GM21367 (cell line): ENCODE measurements around the gene FAM20C.

Source experiments
- ATAC-seq: cut with Tn5 transposase; IDR thresholded peaks from one replicate; pipeline ENCODE4 v1.9.1; 2021; ENCODE audit not compliant: unreplicated experiment

FAM20C gene

GRCh38 chr7:208130-208673 lies 15.8 kb downstream of the FAM20C start:
- no peak for ATAC-seq

DNA sequence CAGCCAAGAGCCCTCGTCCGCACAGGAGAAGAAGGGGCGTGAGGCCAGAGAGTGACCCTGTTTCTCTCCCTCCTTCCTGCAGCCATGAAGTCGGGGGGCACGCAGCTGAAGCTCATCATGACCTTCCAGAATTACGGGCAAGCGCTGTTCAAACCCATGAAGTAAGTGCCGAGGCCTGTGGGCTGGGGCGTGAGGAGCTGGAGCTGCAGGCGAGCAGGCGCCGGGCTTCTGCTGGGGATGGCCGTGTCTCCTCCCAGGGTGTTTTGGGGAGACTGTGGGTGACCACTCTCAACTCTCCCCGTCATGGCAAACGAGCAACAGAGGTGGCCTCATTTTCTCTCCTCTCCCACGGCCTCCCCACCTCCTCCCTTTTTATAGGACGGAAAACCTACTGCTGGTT lies 16.4 kb downstream of the FAM20C start:
- ATAC-seq = no peak

DNA sequence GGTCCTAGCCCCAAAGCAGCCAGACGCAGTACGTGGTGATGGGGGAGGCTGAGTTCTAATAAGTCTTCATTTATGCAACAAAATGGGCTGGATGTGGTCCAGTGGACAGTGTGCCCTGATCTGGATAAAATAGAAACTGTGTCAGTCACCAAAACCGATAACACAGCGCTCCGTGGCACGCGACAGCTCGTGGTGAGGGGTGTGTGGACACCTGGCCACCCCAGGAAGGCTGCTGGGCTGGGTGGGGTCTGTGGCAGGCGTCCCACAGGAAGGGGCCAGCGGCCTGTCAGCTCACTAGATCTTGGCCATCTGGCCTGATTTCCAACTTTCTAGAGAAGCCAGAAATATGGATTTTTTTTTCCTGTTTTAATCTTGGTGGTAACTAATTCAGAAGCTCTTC lies 17.0 kb downstream of the FAM20C start:
- ATAC-seq = no peak

DNA sequence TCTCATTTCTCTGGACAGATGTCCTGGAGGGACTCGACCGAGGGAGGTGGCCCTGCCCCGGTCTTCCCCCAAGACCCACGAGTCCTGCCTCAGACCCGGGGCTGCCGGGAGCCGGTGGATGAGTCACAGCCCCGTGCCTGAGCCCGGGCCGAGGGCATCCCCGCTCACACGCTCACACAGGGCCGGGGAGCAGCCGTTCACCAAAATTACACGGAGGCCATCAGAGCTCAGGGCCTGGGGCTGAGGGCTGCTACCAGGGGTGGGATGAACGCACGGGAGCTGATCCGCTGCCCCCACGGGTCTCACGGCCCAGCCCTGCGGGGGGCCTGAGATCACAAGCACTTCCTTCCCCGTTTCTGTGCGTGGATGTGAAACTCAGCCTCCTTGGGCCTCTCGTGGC lies 17.5 kb downstream of the FAM20C start:
- no peak for ATAC-seq

DNA sequence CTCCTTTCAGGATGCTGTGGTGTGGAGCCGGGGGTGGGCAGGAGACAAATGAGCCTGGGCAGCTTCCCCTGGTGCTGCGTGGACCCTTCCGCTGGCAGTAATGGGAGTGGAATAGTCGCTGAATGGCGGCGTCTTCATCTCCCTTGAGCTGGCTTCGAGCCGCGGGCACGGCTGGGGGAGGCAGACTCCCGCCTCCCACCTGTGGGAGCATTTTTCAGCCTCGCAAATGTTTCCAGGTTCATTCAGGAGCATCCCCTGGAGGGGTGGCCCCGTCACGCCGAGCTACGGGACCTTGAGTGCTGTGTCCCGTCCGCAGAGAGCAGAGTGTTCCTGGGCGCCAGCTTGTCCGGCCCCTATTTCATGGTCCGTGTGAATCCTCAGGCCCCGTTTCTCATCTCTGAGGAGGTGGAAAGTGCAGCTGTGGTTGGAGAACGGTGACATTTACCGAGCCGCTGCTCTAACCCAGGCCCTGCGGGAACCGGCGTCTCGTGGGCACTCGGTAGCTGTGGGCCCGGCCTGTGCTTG lies 18.1 kb downstream of the FAM20C start:
- ATAC-seq = no peak

DNA sequence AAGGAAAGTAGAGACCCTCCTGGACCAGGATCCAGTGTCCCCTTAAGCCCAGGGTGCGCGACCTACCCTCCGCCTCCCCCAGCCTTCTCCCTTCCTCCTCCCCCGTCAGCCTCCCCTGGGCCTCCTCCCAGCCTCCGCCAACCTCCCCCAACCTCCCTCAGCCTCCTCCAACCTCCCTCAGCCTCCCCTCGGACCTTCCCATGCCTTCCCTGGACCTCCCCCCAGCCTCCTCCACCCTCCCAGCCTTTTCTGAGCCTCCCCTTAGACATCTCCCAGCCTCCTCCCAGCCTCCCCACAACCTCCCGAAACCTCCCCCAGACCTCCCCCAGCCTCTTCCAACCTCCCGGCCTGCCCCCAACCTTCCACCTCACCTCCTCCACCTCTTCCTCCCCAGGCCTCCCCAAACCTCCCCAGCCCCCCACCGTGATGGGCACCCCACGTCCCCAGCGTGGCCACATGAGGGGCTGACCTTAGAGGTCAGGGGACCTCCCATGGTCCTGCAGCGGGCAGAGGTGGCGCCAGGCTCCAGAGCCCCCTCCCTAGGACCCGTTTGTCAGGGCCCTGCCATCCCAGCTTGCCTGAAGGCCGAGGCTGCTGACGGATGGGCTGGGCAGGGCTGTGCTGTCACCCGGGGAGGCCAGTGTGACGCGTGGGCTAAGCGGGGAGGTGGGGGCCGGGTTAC lies 18.8 kb downstream of the FAM20C start:
- no peak for ATAC-seq

- ATAC-seq = no peak
Observed at GRCh38 chr7:211715-212058, 19.3 kb downstream of the FAM20C start.

GRCh38 chr7:212754-213153 lies 20.4 kb downstream of the FAM20C start:
- no peak for ATAC-seq

GRCh38 chr7:213324-213993 lies 21.1 kb downstream of the FAM20C start:
- no peak for ATAC-seq

DNA sequence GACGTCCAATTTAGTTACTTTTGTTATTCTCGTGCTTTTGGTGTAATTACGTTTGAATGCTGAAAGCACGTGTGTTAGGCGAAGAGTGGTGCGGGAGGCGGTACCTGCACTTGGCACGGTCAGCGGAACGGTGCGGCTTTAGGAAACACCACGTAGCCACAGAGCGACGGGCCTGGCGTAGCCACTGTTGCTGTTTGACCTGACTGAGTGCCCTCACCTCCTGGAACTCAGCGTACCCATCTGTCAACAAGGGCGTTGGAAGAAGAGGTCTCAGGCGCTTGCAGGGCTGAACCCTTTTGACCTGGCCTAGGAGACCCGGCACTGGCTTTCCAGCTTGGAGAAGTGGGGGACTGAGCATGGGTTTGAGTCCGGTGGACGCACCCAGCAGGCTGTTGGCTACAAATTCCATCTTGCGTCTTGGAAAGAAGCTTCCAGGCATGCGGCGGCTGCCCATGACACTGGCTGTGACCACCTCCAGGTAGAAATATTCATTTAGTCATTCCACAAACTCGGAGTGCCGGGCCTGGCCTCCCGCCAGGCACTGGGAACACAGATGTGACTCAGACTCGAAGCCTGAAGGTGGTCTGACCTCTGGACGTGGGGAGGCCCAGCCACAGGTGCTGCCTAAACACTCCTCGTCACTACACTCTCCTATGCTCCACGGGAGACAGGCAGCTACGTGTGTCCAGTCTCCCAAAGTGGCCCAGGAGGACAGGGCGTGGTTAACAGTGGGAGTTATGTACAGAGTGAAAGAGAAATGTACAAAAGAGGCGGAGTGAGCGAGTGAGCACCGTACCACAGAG lies 22.2 kb downstream of the FAM20C start:
- ATAC-seq = no peak

DNA sequence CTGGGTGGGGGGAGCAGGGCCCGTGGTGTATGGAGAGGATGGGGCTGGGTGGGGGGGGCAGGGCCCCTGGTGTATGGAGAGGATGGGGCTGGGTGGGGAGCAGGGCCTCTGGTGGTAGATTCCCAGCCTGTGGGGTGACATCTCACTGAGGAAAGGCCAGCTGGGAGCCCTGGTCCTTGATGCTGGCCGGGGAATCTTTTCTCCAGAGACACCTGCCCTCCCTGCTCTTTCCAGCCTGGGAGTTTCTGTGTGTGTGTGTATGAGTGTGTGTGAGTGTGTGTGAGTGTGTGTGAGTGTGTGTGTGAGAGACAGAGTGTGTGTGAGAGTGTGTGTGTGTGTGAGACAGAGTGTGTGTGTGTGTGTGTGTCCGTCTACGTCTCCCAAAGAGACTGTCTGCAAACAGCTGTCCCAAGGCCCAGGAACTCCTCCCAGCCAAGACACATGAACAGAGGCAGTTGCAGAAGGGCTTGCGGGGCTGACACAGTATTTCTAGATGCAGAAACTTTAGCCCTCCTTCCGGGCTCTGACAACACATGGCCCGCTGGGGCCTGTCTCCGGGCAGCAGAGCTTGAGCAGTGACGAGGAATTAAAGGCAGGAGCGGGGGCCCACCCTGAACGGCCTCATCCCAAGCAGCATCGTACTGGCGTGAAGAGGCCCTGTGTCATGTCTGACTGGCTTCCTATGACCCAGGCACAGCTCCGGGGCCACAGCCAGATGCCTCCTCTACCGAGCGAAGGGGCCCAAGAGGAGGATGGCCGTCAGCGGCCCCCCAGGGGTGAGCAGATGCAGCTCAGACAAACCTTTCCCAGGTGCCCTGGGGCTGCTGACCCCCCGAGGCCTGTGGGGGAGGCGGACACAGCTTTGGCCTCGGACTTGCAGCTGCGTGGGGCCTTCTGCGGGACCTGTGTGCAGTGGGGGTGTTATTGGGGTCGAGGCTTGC lies 24.3 kb downstream of the FAM20C start:
- ATAC-seq = no peak

DNA sequence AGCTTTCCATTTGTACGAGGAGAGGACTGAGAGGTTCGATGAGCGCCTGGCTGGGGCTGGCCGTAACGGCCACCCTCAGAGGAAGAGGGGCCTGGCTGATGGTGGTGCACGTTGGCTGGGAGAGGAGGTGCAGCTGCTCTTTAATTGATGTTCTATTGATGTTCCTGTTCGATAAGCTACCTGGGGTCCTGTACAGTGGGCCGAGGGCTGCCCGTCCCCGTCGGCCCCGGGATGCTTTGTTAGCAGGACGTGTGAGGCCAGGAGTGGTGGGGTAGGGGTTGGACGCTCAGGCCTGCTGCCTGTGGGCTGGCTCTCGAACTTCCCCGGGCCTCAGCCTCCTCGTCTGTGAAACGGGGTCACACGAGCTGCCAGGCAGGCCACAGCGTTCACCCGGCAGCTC lies 25.4 kb downstream of the FAM20C start:
- ATAC-seq = no peak

- no peak for ATAC-seq
Observed at GRCh38 chr7:218316-218715, 25.9 kb downstream of the FAM20C start.

- no peak for ATAC-seq
Observed at GRCh38 chr7:218896-219580, 26.7 kb downstream of the FAM20C start.

GRCh38 chr7:219581-220150 lies 27.3 kb downstream of the FAM20C start:
- no peak for ATAC-seq

GRCh38 chr7:220151-220841 lies 27.9 kb downstream of the FAM20C start:
- ATAC-seq = no peak

GRCh38 chr7:221978-222715 lies 29.8 kb downstream of the FAM20C start:
- ATAC-seq = no peak

GRCh38 chr7:222716-223041 lies 30.3 kb downstream of the FAM20C start:
- ATAC-seq = no peak
